ENCODE results near the gene IGF1R. TPM values are rescaled to one million over a fixed set of nuclear protein-coding genes. Genes with fewer than 3 reads are reported as not detected.

IGF1R gene
- total RNA-seq, 1 donor from 2014 or later, result 151 TPM

- Histone ChIP-seq H3K4me3 (no peak overlapping the region), H3K27me3 (no peaks in the 10 kb centered on the region), H3K4me1 (peaks cover 0 to 28% of the 10 kb centered on the region in 2 donors), H3K9me3 (no peaks in the 10 kb centered on the region), H3K27ac (peak overlapping the region; percentile 93 to 95), H3K36me3 (peaks cover 39 to 76% of the 10 kb centered on the region in 2 donors)
- TF ChIP-seq, protein P1, sequence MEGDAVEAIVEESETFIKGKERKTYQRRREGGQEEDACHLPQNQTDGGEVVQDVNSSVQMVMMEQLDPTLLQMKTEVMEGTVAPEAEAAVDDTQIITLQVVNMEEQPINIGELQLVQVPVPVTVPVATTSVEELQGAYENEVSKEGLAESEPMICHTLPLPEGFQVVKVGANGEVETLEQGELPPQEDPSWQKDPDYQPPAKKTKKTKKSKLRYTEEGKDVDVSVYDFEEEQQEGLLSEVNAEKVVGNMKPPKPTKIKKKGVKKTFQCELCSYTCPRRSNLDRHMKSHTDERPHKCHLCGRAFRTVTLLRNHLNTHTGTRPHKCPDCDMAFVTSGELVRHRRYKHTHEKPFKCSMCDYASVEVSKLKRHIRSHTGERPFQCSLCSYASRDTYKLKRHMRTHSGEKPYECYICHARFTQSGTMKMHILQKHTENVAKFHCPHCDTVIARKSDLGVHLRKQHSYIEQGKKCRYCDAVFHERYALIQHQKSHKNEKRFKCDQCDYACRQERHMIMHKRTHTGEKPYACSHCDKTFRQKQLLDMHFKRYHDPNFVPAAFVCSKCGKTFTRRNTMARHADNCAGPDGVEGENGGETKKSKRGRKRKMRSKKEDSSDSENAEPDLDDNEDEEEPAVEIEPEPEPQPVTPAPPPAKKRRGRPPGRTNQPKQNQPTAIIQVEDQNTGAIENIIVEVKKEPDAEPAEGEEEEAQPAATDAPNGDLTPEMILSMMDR (IDR thresholded peaks at IDR 0.05), result no peak
- intact Hi-C loops (cut with DNase I), result no loop called here
- no peak for DNase-seq (ENCODE audit: low spot score in 2 of 2)
Observed at GRCh38 chr15:98942431-98942830, 294.1 kb downstream of the IGF1R start.

- Histone ChIP-seq H3K27ac (peak overlapping the region; percentile 93 to 95), H3K27me3 (no peaks in the 10 kb centered on the region), H3K36me3 (peaks cover 37 to 73% of the 10 kb centered on the region in 2 donors), H3K9me3 (no peaks in the 10 kb centered on the region), H3K4me1 (peaks cover 0 to 35% of the 10 kb centered on the region in 2 donors), H3K4me3 (no peak overlapping the region)
- no peak for DNase-seq (ENCODE audit: low spot score in 2 of 2)
- intact Hi-C loops (cut with DNase I), result no loop called here
- TF ChIP-seq, protein P1 (IDR thresholded peaks at IDR 0.05), result no peak
Observed at GRCh38 chr15:98943051-98943508, 294.7 kb downstream of the IGF1R start.

DNA sequence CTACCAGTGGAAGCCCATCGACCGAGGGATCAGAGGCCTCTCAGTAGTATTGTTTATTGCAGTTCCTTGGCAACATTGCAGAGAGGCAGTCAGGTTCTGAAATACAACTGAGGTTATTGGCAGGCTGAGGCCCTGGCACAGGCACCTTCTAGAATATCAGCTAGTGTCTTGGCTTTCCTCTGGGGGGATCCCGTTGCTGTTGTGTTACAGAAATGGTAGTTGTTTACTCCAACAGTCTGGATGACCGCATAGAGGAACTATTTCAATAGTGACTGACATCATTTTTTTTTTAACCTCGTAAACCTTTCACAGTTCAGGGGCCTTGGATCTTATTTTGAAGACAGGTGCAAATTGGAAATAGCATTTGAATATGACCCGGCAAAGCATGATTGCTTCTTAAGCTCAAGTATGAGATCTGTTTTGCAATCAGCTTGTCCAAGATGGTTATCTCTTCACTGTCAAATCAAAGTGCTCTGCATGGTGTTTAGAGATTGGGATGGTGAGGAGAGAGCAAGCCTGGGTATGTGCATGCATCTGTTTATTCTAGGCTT, 295.3 kb downstream of the IGF1R start:
- DNase-seq (ENCODE audit: low spot score in 2 of 2), result no peak
- no peaks in the 10 kb centered on the region for H3K9me3 ChIP-seq
- TF ChIP-seq, protein P1 (IDR thresholded peaks at IDR 0.05), result no peak
- peaks cover 39 to 72% of the 10 kb centered on the region in 2 donors for H3K36me3 ChIP-seq
- H3K4me3 ChIP-seq, result no peak overlapping the region
- H3K4me1 ChIP-seq, result peaks cover 0 to 37% of the 10 kb centered on the region in 2 donors
- intact Hi-C loops (cut with DNase I), result no loop called here
- H3K27ac ChIP-seq, result peak overlapping the region; percentile 93 to 95
- no peaks in the 10 kb centered on the region for H3K27me3 ChIP-seq

GRCh38 chr15:98946301-98947255, 298.2 kb downstream of the IGF1R start:
- no peak overlapping the region for H3K4me3 ChIP-seq
- TF ChIP-seq, protein P1 (IDR thresholded peaks at IDR 0.05), result no peak
- peak overlapping the region; percentile 93 to 95 for H3K27ac ChIP-seq
- peaks cover 41 to 72% of the 10 kb centered on the region in 2 donors for H3K36me3 ChIP-seq
- no peaks in the 10 kb centered on the region for H3K27me3 ChIP-seq
- H3K9me3 ChIP-seq, result no peaks in the 10 kb centered on the region
- H3K4me1 ChIP-seq, result peaks cover 0 to 40% of the 10 kb centered on the region in 2 donors
- DNase-seq (ENCODE audit: low spot score in 2 of 2), result peak; percentile 57 to 89
- intact Hi-C loops (cut with DNase I), result loop anchor here (5.0 kb wide), 1 partner anchor 69 kb away; no protein-coding TSS in a partner anchor

GRCh38 chr15:98948456-98948855, 300.1 kb downstream of the IGF1R start:
- TF ChIP-seq, protein P1 (IDR thresholded peaks at IDR 0.05), result no peak
- Histone ChIP-seq H3K36me3 (peaks cover 37 to 55% of the 10 kb centered on the region in 2 donors), H3K27ac (peak overlapping the region; percentile 93 to 95)

More at GRCh38 chr15:98948456-98948855, 300.1 kb downstream of the IGF1R start:
- intact Hi-C loops (cut with DNase I), result loop anchor here (5.0 kb wide), 1 partner anchor 71 kb away; no protein-coding TSS in a partner anchor
- no peak for DNase-seq (ENCODE audit: low spot score in 2 of 2)
- no peaks in the 10 kb centered on the region for H3K9me3 ChIP-seq
- peaks cover 8 to 50% of the 10 kb centered on the region in 2 donors for H3K4me1 ChIP-seq
- no peaks in the 10 kb centered on the region for H3K27me3 ChIP-seq
- no peak overlapping the region for H3K4me3 ChIP-seq

Data from ascending aorta (tissue), 2 donors.